Measurements from ENCODE around the gene LITAF. TPM values are rescaled to one million over a fixed set of nuclear protein-coding genes. Genes with fewer than 3 reads are reported as not detected.

The LITAF gene
- polyA plus RNA-seq, 1 of the 3 experiments (the other 2 are of a cell fraction) = 45.7 TPM

DNA sequence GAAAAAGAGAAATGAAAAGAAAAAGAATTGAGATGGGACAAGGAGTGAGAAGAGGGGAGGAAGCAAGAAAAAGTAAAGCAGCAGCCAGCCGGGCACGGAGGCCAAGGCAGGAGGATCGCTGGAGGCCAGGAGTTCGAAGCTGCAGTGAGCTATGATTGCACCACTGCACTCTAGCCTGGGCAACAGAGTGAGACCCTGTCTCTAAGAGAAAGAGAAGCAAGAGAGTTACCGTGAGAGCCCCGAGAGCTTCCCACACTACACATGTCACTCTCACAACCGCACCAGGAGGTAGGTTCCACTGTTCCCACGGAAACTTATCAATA is 18.8 kb upstream of the LITAF start (continued):
- TF ChIP-seq, protein P1, sequence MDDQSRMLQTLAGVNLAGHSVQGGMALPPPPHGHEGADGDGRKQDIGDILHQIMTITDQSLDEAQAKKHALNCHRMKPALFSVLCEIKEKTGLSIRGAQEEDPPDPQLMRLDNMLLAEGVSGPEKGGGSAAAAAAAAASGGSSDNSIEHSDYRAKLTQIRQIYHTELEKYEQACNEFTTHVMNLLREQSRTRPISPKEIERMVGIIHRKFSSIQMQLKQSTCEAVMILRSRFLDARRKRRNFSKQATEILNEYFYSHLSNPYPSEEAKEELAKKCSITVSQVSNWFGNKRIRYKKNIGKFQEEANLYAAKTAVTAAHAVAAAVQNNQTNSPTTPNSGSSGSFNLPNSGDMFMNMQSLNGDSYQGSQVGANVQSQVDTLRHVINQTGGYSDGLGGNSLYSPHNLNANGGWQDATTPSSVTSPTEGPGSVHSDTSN (IDR thresholded peaks at IDR 0.05) = no peak
- TF ChIP-seq NRF1 (IDR thresholded peaks at IDR 0.05; ENCODE audit: low read depth, low read length) (no peak), FOXJ3 (CRISPR knock-in tag; IDR thresholded peaks at IDR 0.05) (no peak), RFX5 (IDR thresholded peaks at IDR 0.05; ENCODE audit: low read length) (no peak), CHD2 (IDR thresholded peaks at IDR 0.05; ENCODE audit: low read length, partially characterized antibody) (no peak), FOXM1 (IDR thresholded peaks at IDR 0.05; ENCODE audit: low read depth) (no peak), GATA2 (CRISPR knock-in tag; IDR thresholded peaks at IDR 0.05) (no peak)
- TF ChIP-seq, protein P2, sequence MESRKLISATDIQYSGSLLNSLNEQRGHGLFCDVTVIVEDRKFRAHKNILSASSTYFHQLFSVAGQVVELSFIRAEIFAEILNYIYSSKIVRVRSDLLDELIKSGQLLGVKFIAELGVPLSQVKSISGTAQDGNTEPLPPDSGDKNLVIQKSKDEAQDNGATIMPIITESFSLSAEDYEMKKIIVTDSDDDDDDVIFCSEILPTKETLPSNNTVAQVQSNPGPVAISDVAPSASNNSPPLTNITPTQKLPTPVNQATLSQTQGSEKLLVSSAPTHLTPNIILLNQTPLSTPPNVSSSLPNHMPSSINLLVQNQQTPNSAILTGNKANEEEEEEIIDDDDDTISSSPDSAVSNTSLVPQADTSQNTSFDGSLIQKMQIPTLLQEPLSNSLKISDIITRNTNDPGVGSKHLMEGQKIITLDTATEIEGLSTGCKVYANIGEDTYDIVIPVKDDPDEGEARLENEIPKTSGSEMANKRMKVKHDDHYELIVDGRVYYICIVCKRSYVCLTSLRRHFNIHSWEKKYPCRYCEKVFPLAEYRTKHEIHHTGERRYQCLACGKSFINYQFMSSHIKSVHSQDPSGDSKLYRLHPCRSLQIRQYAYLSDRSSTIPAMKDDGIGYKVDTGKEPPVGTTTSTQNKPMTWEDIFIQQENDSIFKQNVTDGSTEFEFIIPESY (IDR thresholded peaks at IDR 0.05; ENCODE audit: borderline replicate concordance, low read depth) = no peak
- TF ChIP-seq, protein P3, sequence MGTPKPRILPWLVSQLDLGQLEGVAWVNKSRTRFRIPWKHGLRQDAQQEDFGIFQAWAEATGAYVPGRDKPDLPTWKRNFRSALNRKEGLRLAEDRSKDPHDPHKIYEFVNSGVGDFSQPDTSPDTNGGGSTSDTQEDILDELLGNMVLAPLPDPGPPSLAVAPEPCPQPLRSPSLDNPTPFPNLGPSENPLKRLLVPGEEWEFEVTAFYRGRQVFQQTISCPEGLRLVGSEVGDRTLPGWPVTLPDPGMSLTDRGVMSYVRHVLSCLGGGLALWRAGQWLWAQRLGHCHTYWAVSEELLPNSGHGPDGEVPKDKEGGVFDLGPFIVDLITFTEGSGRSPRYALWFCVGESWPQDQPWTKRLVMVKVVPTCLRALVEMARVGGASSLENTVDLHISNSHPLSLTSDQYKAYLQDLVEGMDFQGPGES (IDR thresholded peaks at IDR 0.05; ENCODE audit: low read depth, low read length) = no peak
- TF ChIP-seq, protein P4, sequence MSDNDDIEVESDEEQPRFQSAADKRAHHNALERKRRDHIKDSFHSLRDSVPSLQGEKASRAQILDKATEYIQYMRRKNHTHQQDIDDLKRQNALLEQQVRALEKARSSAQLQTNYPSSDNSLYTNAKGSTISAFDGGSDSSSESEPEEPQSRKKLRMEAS (IDR thresholded peaks at IDR 0.05; ENCODE audit: low read depth) = no peak

DNA sequence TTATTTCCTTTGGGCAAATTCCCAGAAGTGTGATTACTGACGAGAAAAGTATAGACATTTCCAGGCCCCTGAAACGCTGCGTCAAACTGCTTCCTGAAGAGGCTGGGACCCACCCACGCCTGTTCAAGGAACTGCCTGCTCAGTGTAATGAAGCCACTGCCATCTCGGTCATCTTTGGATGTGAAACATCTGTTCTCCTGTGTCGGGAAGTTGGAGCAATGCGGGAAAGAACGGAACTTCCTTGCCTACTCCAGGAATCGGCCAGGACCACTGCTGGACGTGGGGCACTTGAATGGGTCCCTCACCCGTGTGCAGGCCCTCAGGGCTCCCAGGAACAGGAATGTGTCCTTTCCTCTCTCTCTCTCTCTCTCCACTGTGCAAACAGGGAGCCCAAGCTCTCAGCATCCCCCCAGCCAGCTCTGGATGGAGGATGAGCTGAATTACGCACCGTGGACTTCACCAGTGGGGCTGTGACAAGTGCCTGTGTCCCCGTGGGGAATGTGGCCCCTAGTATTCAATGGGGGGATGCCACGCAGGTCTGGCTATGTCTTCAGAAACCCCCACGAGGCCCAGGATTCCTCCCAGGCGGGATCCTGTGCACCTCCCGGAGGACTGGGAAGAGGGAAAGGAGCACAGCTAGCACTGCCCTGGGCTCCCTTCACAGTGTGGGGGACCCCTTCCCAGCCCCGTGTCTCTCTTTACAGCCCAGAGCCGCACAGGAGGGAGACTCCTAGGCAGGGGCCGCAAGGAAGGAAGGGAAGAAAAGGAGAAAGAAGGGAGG is 18.3 kb upstream of the LITAF start:
- no peak overlapping the region for H2AFZ ChIP-seq (ENCODE audit: low read depth)
- 81% methylated on average over 14 of the region's 21 CpGs for WGBS (ENCODE audit: low lambda C conversion rate)
- no peak overlapping the region for H3K4me2 ChIP-seq
- H3K79me2 ChIP-seq (ENCODE audit: insufficient read depth) = no peaks in the 10 kb centered on the region
- H4K20me1 ChIP-seq (ENCODE audit: insufficient read depth) = no peaks in the 10 kb centered on the region
- H3K27me3 ChIP-seq (ENCODE audit: insufficient read depth) = no peaks in the 10 kb centered on the region
- TF ChIP-seq GABPA (IDR thresholded peaks at IDR 0.05; ENCODE audit: low read depth) (no peak), MEF2A (IDR thresholded peaks at IDR 0.05; ENCODE audit: borderline replicate concordance, low read depth) (no peak), NRF1 (IDR thresholded peaks at IDR 0.05; ENCODE audit: low read depth, low read length) (no peak), EP300 (IDR thresholded peaks at IDR 0.05; ENCODE audit: borderline replicate concordance in 1 of 2, low read depth in 1 of 2, low read length in 1 of 2) (no peak), CHD2 (IDR thresholded peaks at IDR 0.05; ENCODE audit: low read length, partially characterized antibody) (no peak), RCOR1 (IDR thresholded peaks at IDR 0.05; ENCODE audit: low read length) (no peak), EZH2phosphoT487 (IDR thresholded peaks at IDR 0.05; ENCODE audit: borderline replicate concordance, low read depth) (no peak), YY1 (IDR thresholded peaks at IDR 0.05; ENCODE audit: low read depth) (no peak), FOXJ3 (CRISPR knock-in tag; IDR thresholded peaks at IDR 0.05) (no peak), TEAD4 (IDR thresholded peaks at IDR 0.05; ENCODE audit: borderline replicate concordance, insufficient read depth) (no peak), POLR2AphosphoS5 (IDR thresholded peaks at IDR 0.05; ENCODE audit: low read depth, low read length) (no peak), GATA2 (CRISPR knock-in tag; IDR thresholded peaks at IDR 0.05) (no peak), JUND (IDR thresholded peaks at IDR 0.05) (no peak), MXI1 (IDR thresholded peaks at IDR 0.05; ENCODE audit: low read depth, low read length) (no peak), SIN3A (IDR thresholded peaks at IDR 0.05; ENCODE audit: borderline replicate concordance, low read depth, low read length) (no peak), FOXM1 (IDR thresholded peaks at IDR 0.05; ENCODE audit: low read depth) (no peak), RFX5 (IDR thresholded peaks at IDR 0.05; ENCODE audit: low read length) (no peak)
- TF ChIP-seq, protein P5, sequence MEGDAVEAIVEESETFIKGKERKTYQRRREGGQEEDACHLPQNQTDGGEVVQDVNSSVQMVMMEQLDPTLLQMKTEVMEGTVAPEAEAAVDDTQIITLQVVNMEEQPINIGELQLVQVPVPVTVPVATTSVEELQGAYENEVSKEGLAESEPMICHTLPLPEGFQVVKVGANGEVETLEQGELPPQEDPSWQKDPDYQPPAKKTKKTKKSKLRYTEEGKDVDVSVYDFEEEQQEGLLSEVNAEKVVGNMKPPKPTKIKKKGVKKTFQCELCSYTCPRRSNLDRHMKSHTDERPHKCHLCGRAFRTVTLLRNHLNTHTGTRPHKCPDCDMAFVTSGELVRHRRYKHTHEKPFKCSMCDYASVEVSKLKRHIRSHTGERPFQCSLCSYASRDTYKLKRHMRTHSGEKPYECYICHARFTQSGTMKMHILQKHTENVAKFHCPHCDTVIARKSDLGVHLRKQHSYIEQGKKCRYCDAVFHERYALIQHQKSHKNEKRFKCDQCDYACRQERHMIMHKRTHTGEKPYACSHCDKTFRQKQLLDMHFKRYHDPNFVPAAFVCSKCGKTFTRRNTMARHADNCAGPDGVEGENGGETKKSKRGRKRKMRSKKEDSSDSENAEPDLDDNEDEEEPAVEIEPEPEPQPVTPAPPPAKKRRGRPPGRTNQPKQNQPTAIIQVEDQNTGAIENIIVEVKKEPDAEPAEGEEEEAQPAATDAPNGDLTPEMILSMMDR (IDR thresholded peaks at IDR 0.05) = no peak
- TF ChIP-seq, protein P4 (IDR thresholded peaks at IDR 0.05; ENCODE audit: low read depth) = no peak
- no peak overlapping the region for H3K9ac ChIP-seq
- H3K4me1 ChIP-seq (ENCODE audit: control insufficient read depth in 1 of 2, insufficient read depth in 2 of 2, low read depth in 1 of 2, low read length in 1 of 2) = peaks cover 0 to 4% of the 10 kb centered on the region in 2 experiments; a peak in 1 of 4 replicates
- H3K27ac ChIP-seq (ENCODE audit: low read depth in 2 of 2, low read length in 1 of 2) = no peak overlapping the region
- POLR2A ChIA-PET = no interaction called here
- no peaks in the 10 kb centered on the region for H3F3A ChIP-seq (replicated peaks; ENCODE audit: insufficient read depth)
- no peak overlapping the region for H3K4me3 ChIP-seq (ENCODE audit: low read depth in 2 of 2, low read length in 1 of 2)
- H3K9me2 ChIP-seq = no peaks in the 10 kb centered on the region
- H3K9me3 ChIP-seq = no peaks in the 10 kb centered on the region
- no peak for DNase-seq
- CTCF ChIA-PET = interaction anchor here (0.6 kb wide), 1 partner anchor 39 kb away, joined by 3 read pairs; no protein-coding TSS in a partner anchor
- no peaks in the 10 kb centered on the region for H3K36me3 ChIP-seq (replicated peaks in 1 of 2; ENCODE audit: control insufficient read depth in 1 of 2, insufficient read depth in 2 of 2, low read length in 1 of 2)

All from SK-N-SH (cell line).